22Rv1 (cell line): ENCODE results near the gene PRCP.

Source experiments
- ZFX ChIP-seq: fragments of 450-650 bp; IDR thresholded peaks from 2 replicates; pipeline ENCODE4 v1.6.1; 2017; ENCODE audit warnings: antibody characterized with exemption, borderline replicate concordance
- TF ChIP-seq, protein P1 (sequence below): fragments of 450-650 bp; IDR thresholded peaks from 2 replicates; pipeline ENCODE4 v1.5.1; 2017; ENCODE audit warnings: mild to moderate bottlenecking

GRCh38 chr11:82778776-82779175 is 121.5 kb downstream of the PRCP start:
- TF ChIP-seq, protein P1, sequence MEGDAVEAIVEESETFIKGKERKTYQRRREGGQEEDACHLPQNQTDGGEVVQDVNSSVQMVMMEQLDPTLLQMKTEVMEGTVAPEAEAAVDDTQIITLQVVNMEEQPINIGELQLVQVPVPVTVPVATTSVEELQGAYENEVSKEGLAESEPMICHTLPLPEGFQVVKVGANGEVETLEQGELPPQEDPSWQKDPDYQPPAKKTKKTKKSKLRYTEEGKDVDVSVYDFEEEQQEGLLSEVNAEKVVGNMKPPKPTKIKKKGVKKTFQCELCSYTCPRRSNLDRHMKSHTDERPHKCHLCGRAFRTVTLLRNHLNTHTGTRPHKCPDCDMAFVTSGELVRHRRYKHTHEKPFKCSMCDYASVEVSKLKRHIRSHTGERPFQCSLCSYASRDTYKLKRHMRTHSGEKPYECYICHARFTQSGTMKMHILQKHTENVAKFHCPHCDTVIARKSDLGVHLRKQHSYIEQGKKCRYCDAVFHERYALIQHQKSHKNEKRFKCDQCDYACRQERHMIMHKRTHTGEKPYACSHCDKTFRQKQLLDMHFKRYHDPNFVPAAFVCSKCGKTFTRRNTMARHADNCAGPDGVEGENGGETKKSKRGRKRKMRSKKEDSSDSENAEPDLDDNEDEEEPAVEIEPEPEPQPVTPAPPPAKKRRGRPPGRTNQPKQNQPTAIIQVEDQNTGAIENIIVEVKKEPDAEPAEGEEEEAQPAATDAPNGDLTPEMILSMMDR = no peak
- TF ChIP-seq ZFX = no peak
